GM18873 (cell line): Measurements from ENCODE around the gene C3orf22.

Experiments
- ATAC-seq: cut with Tn5 transposase; IDR thresholded peaks from one replicate; pipeline ENCODE4 v1.9.1; 2021; ENCODE audit warnings: mild to moderate bottlenecking, moderate library complexity, moderate number of reproducible peaks; ENCODE audit not compliant: unreplicated experiment, low FRiP score

Gene C3orf22

GRCh38 chr3:126516152-126516935, 42.4 kb downstream of the C3orf22 start:
- no peak for ATAC-seq

GRCh38 chr3:126515066-126515706, 43.5 kb downstream of the C3orf22 start:
- ATAC-seq = no peak

GRCh38 chr3:126514161-126514560, 44.6 kb downstream of the C3orf22 start:
- no peak for ATAC-seq

GRCh38 chr3:126512916-126513650, 45.6 kb downstream of the C3orf22 start:
- ATAC-seq = no peak

DNA sequence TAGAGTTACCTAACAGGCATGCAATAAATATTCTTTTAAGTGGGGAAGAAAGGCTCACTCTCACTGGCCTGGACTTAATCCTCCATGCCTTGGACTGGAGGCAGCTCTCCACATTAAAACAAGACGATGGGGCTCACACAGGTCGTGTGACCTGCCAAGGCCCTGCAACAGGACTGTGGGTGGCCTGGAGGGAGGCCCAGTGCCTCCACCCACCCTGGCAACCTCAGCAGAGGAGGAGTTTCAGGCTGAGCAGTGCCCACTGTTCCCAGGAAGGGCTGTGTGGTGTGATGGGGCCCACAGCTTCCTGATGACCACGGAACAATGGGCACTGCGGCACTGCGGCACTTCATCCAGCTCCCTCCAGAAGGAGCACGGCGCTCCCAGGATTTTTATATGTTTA, 46.7 kb downstream of the C3orf22 start:
- ATAC-seq = no peak

- no peak for ATAC-seq
These were observed 47.4 kb downstream of the C3orf22 start for GRCh38 chr3:126511291-126511690.

DNA sequence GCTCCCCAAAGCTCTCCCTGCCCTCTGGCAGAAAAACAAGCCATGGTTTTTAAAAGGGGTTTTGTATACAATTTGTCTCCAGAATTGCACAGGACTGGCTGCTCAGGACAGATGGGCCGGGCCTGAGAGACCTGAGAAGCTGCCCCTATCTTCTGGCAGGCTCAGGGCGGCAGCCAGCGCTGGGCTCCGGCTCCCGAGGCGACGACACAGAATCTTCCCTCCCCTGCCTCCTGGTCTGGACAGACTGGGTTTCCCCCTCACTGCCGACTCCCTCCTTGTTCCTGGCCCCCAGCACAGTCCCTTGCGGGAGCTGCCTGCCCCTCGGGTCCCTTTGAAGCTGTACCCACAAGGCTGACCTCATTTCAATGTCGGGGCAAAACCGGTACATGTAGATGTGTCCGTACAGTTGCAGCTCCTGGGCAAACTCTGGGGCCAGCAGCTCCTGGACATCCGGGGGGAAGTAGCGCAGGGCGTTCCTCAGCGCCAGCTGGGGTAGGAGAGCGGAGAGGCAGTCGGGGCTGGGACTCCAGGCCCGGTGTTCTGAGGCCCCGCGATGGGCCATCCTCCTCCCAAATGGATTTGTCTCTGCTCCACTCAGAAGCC, 48.3 kb downstream of the C3orf22 start:
- no peak for ATAC-seq

GRCh38 chr3:126509597-126510307, 49.0 kb downstream of the C3orf22 start:
- ATAC-seq = no peak

GRCh38 chr3:126508564-126508964, 50.2 kb downstream of the C3orf22 start:
- ATAC-seq = no peak

DNA sequence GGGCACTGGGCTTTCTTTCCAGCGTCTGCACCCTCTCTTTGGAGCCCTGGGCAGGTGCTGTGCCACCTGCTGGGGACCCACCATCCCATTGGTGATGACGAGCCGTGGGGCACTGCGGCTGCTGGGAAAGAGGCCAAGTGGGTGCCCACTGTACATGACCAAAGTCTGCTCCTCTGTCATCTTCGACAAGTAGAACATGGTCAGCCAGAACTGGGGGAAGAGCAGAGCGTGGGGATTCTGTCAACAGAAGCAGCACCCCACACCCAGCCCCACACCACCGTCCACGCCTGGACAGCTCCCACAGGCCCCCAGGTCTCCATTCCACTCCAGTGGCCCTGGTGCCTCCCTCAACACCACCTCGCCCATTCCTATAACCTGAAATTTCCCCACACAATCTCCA, 50.8 kb downstream of the C3orf22 start:
- no peak for ATAC-seq

GRCh38 chr3:126503701-126504100, 55.0 kb downstream of the C3orf22 start:
- ATAC-seq = no peak

DNA sequence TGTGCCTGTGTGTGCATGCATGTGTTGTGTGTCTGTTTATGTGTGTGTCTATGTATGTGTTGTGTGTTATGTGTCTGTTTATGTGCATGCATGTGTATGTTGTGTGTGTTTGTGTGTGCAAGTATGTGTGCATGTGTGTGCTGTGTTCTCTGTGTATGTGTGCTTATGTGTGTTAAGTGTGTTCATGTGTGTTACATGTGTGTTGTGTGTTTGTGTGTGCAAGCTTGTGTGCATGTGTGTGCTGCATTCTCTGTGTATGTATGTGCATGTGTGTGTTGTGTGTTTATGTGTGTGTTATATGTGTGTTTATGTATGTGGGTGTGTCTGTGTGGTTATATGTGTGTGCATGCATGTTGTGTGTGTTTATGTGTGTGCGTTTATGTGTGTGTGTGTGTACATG, 56.1 kb downstream of the C3orf22 start:
- ATAC-seq = no peak

DNA sequence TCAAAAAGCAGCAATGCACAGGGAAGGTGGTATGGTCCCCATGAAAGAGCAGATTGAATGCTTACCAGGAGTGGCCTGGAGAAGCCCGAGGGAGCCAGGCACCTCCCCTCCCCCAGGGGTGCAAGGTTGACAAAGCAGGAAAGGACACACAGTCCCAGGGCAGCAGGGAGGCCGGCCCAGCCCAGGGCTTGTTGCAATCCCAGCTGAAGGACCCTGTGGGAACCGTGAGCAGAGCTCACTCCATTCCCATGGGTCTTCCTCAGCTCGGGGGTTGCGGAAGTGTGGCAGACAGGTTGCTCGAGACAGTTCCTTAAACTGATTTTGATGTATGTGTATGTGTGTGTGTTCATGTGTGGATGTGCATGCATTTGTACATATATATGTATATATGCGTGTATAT, 57.0 kb downstream of the C3orf22 start:
- ATAC-seq = no peak

DNA sequence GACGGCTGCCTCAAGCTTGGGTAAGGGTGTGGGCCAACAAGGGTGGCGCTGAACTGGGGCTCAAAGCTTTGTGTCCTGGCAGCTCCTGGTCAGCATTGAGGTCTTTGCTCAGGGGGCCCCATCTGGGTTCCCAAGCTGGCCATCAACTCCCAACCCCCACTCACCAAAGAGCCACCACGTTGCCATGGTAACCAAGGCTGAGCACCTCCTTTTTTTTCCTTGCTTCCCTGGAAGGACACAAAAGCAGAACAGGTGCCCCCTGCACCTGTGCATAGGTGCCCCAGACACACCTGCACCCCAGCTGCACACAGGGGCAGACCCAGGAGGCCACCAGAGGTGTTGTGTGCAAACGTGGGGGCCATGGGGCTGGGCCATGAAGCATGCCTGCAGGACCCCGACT, 57.7 kb downstream of the C3orf22 start:
- no peak for ATAC-seq

DNA sequence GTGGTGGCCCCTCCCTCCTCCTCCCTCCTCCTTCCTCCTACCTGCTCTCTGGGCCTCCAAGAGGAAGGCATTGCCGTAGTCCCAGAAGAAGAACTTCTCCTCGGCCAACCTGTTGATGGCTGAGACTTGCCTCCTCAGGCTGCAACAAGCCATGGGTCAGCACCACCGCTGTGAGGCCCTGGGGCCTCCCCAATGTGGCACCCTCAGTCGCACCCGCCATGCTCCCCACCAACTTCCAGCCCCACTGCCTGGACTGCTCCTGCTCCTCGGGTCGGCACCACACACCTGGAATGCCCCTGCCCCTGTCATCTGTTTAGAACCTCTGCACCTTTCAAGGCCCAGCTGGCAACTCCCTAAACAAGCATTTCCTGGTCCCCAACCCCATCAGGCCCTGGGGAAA, 58.7 kb downstream of the C3orf22 start:
- no peak for ATAC-seq
